Stimulated activated CD8-positive, alpha-beta memory T cell treated with anti-CD3 and anti-CD28 coated beads, Interleukin-12 subunit alpha, Interleukin-12 subunit beta, amount 100 ng/mL, for 24 hours (primary cell): Measurements from ENCODE around the gene MLLT6.
"Not testable (repeated sequence)": the region's sequence is repeated elsewhere in the genome, so short reads cannot be mapped to it uniquely, and the experiment has no call there.

Source experiments
- DNase-seq: peaks from one replicate; pipeline ENCODE4 v3.0.0-alpha.2; 2020; ENCODE audit errors: extremely low read depth

The MLLT6 gene

GRCh38 chr17:38707678-38708351 lies 2.7 kb downstream of the MLLT6 start:
- DNase-seq = no peak

- no peak for DNase-seq
These were observed 4.2 kb downstream of the MLLT6 start for GRCh38 chr17:38709104-38709820.

- no peak for DNase-seq
These were observed 5.0 kb downstream of the MLLT6 start for GRCh38 chr17:38709864-38710603.

GRCh38 chr17:38710604-38710962 lies 5.5 kb downstream of the MLLT6 start:
- DNase-seq = no peak

DNA sequence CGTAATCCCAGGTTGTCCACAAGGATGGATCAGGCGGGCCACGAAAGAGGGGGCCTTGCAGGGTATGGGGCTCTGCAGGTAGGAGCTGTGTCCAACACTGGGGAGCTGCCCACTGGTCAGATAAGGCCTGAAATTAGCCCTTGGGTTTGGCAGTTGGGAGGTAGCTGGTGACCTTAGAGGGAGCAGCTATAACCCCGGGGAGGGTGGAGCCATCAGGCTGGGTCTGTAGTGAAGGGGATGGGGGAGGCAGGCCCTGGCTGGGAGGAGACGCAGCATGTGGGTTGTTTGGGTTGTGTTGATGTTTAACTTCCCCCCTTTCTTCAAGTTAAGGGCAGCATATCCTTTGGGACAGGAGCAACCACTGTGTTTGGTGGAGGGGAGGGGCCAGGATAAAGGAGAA lies 5.9 kb downstream of the MLLT6 start:
- DNase-seq = no peak

DNA sequence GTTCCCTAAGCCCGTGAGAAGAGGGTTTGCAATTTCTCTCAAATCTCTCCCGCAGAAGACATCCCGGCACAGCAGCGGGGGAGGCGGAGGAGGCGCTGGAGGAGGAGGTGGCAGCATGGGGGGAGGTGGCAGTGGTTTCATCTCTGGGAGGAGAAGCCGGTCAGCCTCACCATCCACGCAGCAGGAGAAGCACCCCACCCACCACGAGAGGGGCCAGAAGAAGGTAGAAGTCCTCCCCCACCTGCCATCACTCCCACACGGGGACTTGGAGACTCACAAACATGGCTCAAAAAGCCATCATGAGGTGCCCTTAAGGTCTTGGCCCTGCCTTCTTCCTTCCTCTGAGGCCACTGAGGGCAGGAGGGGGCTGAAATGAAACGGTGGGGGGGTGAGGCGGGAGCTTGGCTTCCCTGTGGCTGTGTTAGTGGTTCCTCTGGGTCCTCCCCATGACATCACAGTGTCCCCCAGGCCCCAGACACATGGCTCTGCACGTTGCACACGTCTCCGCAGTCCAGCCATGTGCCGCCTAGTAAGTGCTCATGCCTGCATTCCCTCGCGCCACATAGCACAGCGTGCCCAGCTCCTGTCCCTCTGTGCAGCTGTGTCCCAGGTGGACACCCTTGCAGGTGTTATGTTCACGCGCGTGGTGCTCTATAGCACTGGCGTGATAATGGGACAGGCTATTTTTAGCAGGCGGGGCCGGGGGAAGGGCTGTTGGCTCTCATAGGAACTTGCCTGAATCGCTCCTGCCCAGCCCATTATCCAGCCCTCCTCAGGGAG lies 6.9 kb downstream of the MLLT6 start:
- no peak for DNase-seq

GRCh38 chr17:38712593-38712992 lies 7.5 kb downstream of the MLLT6 start:
- DNase-seq = no peak

- no peak for DNase-seq
These were observed 8.5 kb downstream of the MLLT6 start for GRCh38 chr17:38713456-38714075.

- no peak for DNase-seq
These were observed 10.3 kb downstream of the MLLT6 start for GRCh38 chr17:38715216-38715943.

GRCh38 chr17:38716368-38717005 lies 11.4 kb downstream of the MLLT6 start:
- DNase-seq = no peak

GRCh38 chr17:38717139-38717745 lies 12.2 kb downstream of the MLLT6 start:
- DNase-seq = no peak

DNA sequence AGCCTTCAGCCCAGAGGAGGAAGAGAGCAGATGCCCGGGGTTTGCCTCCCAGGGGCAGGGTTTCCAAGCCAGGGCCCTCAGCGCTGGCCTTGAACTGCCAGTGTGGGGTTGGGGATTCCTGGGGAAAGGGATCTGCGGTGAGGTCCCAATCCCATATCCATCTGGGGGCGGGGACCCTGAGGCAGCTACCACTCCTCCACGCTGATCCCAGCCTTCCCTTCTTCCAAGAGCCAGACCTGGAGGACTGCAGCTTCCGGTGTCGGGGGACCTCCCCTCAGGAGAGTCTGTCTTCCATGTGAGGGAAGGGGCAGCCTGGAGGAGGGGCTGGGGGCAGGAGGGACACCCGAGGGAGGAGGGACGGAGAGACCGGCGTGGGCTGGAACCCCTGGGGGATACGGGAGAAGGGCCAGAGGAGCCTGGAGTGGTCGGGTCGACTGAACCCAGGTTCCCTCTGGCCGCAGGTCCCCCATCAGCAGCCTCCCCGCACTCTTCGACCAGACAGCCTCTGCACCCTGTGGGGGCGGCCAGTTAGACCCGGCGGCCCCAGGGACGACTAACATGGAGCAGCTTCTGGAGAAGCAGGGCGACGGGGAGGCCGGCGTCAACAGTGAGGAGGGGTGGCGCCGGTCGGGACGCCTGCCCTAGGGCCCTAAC lies 14.3 kb downstream of the MLLT6 start:
- DNase-seq = no peak

GRCh38 chr17:38719943-38720641 lies 15.0 kb downstream of the MLLT6 start:
- no peak for DNase-seq

DNA sequence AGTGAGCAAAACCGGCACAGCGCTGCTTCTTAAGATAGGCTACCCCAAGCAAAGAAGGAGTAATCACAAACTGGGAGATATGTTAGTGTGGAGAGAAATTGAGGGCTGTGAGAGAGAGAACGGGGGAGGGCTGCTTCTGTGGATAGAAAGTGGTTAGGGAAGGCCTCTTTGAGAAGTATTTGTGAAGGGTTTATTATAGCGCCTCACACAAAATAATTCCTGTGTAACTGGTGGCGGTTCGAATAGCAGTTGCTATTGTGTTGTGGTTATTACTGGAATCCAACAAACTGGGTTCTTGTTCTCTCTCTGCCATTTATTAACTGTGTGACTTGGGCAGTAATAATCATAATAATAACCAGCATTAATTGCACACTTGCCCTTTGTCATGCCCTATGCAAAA lies 15.9 kb downstream of the MLLT6 start:
- DNase-seq = no peak

DNA sequence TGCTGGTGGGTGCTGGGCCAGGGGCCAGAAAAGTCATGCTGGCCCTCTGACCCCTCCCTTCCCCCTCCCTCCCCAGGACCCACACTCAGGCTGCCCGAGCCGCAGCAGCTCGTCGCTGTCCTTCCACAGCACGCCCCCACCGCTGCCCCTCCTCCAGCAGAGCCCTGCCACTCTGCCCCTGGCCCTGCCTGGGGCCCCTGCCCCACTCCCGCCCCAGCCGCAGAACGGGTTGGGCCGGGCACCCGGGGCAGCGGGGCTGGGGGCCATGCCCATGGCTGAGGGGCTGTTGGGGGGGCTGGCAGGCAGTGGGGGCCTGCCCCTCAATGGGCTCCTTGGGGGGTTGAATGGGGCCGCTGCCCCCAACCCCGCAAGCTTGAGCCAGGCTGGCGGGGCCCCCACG lies 16.7 kb downstream of the MLLT6 start:
- DNase-seq = no peak

DNA sequence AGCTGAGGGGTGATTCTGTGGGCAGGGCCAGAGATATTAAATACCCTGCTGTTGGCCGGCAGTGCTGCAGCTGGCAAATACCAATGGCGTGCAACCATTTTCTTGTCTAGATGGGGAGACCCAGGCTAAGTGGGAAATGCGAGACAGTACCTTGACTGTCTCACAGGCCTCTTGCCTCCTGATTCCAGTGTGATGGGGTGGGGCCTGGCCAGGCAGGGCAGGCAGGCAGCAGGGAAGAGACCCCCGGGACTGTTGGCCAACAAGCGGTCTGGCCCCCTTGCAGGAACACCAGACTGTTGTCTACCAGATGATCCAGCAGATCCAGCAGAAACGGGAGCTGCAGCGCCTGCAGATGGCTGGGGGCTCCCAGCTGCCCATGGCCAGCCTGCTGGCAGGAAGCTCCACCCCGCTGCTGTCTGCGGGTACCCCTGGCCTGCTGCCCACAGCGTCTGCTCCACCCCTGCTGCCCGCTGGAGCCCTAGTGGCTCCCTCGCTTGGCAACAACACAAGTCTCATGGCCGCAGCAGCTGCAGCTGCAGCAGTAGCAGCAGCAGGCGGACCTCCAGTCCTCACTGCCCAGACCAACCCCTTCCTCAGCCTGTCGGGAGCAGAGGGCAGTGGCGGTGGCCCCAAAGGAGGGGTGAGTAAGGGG lies 19.4 kb downstream of the MLLT6 start:
- DNase-seq = no peak

GRCh38 chr17:38725066-38725465 lies 20.0 kb downstream of the MLLT6 start:
- no peak for DNase-seq

DNA sequence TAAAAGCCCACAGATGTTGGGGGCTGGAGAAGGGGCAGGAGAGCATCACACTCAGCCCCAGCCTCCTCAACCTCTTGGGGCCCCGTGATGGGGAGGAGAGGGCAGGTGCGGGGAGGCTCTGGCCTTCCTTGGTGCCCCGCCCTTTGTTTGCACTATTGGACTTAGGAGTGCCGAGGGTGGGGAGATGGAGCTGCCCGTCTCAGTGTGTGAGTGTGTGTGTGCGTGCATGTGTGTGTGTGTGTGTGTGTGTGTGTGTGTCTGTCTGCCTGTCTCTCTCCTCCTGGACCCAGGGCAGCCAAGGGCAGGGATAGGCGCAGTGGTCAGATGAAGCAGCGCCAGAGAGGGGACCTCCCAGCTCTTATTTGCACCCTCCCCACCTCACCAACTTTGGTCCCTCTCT lies 21.1 kb downstream of the MLLT6 start:
- DNase-seq = not testable (repeated sequence)
